GM12874 (cell line): Measurements from ENCODE around the gene ADI1.

ENCODE experiments used
- CTCF ChIP-seq: IDR thresholded peaks from 2 replicates; pipeline ENCODE4 v1.5.1; 2011; ENCODE audit warnings: low read depth, mild to moderate bottlenecking, control low read depth, low read length, moderate library complexity; ENCODE audit not compliant: insufficient read depth

Gene ADI1

GRCh38 chr2:3486047-3487027 is 33.0 kb downstream of the ADI1 start:
- TF ChIP-seq CTCF: no peak

- no peak for TF ChIP-seq CTCF
Observed at GRCh38 chr2:3485166-3485565, 34.2 kb downstream of the ADI1 start.

- no peak for TF ChIP-seq CTCF
Observed at GRCh38 chr2:3483986-3484960, 35.1 kb downstream of the ADI1 start.

- TF ChIP-seq CTCF: no peak
Observed at GRCh38 chr2:3483227-3483985, 35.9 kb downstream of the ADI1 start.

- no peak for TF ChIP-seq CTCF
Observed at GRCh38 chr2:3482363-3482821, 36.9 kb downstream of the ADI1 start.

- no peak for TF ChIP-seq CTCF
Observed at GRCh38 chr2:3481736-3482362, 37.5 kb downstream of the ADI1 start.
